Measurements from ENCODE around the gene ROR1. TPM values are rescaled to one million over a fixed set of nuclear protein-coding genes. Genes with fewer than 3 reads are reported as not detected.

Gene ROR1
- total RNA-seq, 1 experiment from 2014 or later = 56.3 TPM

GRCh38 chr1:64197076-64197475, 423.3 kb downstream of the ROR1 start (continued):
- TF ChIP-seq SOX15 (CRISPR knock-in tag; IDR thresholded peaks at IDR 0.05) = no peak
- TF ChIP-seq ZNF671 (CRISPR knock-in tag; IDR thresholded peaks at IDR 0.05) = no peak
- no peak for TF ChIP-seq IRF1 (CRISPR knock-in tag; IDR thresholded peaks at IDR 0.05)
- no peak for TF ChIP-seq JUN (CRISPR knock-in tag; IDR thresholded peaks at IDR 0.05)
- TF ChIP-seq E2F4 (CRISPR knock-in tag; IDR thresholded peaks at IDR 0.05; ENCODE audit: borderline replicate concordance, low read depth) = no peak
- TF ChIP-seq GTF2I (CRISPR knock-in tag; conservative IDR thresholded peaks at IDR 0.05) = no peak
- TF ChIP-seq TCF7 (CRISPR knock-in tag; IDR thresholded peaks at IDR 0.05; ENCODE audit: low read depth) = no peak

- TF ChIP-seq, protein P1, sequence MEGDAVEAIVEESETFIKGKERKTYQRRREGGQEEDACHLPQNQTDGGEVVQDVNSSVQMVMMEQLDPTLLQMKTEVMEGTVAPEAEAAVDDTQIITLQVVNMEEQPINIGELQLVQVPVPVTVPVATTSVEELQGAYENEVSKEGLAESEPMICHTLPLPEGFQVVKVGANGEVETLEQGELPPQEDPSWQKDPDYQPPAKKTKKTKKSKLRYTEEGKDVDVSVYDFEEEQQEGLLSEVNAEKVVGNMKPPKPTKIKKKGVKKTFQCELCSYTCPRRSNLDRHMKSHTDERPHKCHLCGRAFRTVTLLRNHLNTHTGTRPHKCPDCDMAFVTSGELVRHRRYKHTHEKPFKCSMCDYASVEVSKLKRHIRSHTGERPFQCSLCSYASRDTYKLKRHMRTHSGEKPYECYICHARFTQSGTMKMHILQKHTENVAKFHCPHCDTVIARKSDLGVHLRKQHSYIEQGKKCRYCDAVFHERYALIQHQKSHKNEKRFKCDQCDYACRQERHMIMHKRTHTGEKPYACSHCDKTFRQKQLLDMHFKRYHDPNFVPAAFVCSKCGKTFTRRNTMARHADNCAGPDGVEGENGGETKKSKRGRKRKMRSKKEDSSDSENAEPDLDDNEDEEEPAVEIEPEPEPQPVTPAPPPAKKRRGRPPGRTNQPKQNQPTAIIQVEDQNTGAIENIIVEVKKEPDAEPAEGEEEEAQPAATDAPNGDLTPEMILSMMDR (IDR thresholded peaks at IDR 0.05) = no peak
- TF ChIP-seq JAZF1 (CRISPR knock-in tag; IDR thresholded peaks at IDR 0.05) (no peak), CDX4 (CRISPR knock-in tag; IDR thresholded peaks at IDR 0.05; ENCODE audit: borderline replicate concordance) (no peak), NR3C1 (CRISPR knock-in tag; conservative IDR thresholded peaks at IDR 0.05; ENCODE audit: low read depth) (no peak), ZSCAN18 (CRISPR knock-in tag; IDR thresholded peaks at IDR 0.05) (no peak), RORB (CRISPR knock-in tag; IDR thresholded peaks at IDR 0.05) (no peak), GTF2I (CRISPR knock-in tag; conservative IDR thresholded peaks at IDR 0.05) (no peak), NFATC4 (CRISPR knock-in tag; IDR thresholded peaks at IDR 0.05) (no peak)
- TF ChIP-seq, protein P2, sequence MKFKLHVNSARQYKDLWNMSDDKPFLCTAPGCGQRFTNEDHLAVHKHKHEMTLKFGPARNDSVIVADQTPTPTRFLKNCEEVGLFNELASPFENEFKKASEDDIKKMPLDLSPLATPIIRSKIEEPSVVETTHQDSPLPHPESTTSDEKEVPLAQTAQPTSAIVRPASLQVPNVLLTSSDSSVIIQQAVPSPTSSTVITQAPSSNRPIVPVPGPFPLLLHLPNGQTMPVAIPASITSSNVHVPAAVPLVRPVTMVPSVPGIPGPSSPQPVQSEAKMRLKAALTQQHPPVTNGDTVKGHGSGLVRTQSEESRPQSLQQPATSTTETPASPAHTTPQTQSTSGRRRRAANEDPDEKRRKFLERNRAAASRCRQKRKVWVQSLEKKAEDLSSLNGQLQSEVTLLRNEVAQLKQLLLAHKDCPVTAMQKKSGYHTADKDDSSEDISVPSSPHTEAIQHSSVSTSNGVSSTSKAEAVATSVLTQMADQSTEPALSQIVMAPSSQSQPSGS (CRISPR knock-in tag; IDR thresholded peaks at IDR 0.05; ENCODE audit: borderline replicate concordance, low read depth) = no peak
- no peak overlapping the region for H3K27ac Mint-ChIP-seq
- H3K4me1 Mint-ChIP-seq = peaks cover 20% of the 10 kb centered on the region
- no peak overlapping the region for H3K4me3 Mint-ChIP-seq
- no peak for DNase-seq (ENCODE audit: low spot score)
- peaks cover 14% of the 10 kb centered on the region for H3K9me3 Mint-ChIP-seq
- ATAC-seq = no peak
- peaks cover 3% of the 10 kb centered on the region for H3K36me3 Mint-ChIP-seq
- ChIA-PET POLR2A (no interaction called here), CTCF (no interaction called here)
- H3K27me3 Mint-ChIP-seq (ENCODE audit: low read depth) = no peaks in the 10 kb centered on the region; the same call in 1 of the 2 replicates
Measured at GRCh38 chr1:64199154-64199553, 425.3 kb downstream of the ROR1 start.

GRCh38 chr1:64200064-64200463, 426.2 kb downstream of the ROR1 start:
- H3K27me3 Mint-ChIP-seq (ENCODE audit: low read depth) = no peaks in the 10 kb centered on the region; the same call in 1 of the 2 replicates
- CTCF ChIA-PET = no interaction called here
- POLR2A ChIA-PET = no interaction called here
- peaks cover 14% of the 10 kb centered on the region for H3K9me3 Mint-ChIP-seq
- H3K27ac Mint-ChIP-seq = no peak overlapping the region
- peaks cover 3% of the 10 kb centered on the region for H3K36me3 Mint-ChIP-seq
- H3K4me3 Mint-ChIP-seq = no peak overlapping the region
- no peak for DNase-seq (ENCODE audit: low spot score)
- ATAC-seq = no peak
- peaks cover 11% of the 10 kb centered on the region for H3K4me1 Mint-ChIP-seq
- TF ChIP-seq TP53 (CRISPR knock-in tag; IDR thresholded peaks at IDR 0.05) (no peak), PRRX2 (CRISPR knock-in tag; IDR thresholded peaks at IDR 0.05) (no peak), CBFB (CRISPR knock-in tag; IDR thresholded peaks at IDR 0.05; ENCODE audit: low read depth) (no peak), IRF1 (CRISPR knock-in tag; IDR thresholded peaks at IDR 0.05) (no peak)
- TF ChIP-seq, protein P3, sequence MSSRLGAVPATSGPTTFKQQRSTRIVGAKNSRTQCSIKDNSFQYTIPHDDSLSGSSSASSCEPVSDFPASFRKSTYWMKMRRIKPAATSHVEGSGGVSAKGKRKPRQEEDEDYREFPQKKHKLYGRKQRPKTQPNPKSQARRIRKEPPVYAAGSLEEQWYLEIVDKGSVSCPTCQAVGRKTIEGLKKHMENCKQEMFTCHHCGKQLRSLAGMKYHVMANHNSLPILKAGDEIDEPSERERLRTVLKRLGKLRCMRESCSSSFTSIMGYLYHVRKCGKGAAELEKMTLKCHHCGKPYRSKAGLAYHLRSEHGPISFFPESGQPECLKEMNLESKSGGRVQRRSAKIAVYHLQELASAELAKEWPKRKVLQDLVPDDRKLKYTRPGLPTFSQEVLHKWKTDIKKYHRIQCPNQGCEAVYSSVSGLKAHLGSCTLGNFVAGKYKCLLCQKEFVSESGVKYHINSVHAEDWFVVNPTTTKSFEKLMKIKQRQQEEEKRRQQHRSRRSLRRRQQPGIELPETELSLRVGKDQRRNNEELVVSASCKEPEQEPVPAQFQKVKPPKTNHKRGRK (CRISPR knock-in tag; IDR thresholded peaks at IDR 0.05; ENCODE audit: borderline replicate concordance) = no peak
- TF ChIP-seq, protein P4, sequence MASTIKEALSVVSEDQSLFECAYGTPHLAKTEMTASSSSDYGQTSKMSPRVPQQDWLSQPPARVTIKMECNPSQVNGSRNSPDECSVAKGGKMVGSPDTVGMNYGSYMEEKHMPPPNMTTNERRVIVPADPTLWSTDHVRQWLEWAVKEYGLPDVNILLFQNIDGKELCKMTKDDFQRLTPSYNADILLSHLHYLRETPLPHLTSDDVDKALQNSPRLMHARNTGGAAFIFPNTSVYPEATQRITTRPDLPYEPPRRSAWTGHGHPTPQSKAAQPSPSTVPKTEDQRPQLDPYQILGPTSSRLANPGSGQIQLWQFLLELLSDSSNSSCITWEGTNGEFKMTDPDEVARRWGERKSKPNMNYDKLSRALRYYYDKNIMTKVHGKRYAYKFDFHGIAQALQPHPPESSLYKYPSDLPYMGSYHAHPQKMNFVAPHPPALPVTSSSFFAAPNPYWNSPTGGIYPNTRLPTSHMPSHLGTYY (CRISPR knock-in tag; IDR thresholded peaks at IDR 0.05) = no peak
